Measurements from ENCODE around the gene AKAP7. TPM values are rescaled to one million over a fixed set of nuclear protein-coding genes. Genes with fewer than 3 reads are reported as not detected.

Gene AKAP7
- polyA plus RNA-seq, 3 donors: 2.4 to 4.9 (median 3.4) TPM

DNA sequence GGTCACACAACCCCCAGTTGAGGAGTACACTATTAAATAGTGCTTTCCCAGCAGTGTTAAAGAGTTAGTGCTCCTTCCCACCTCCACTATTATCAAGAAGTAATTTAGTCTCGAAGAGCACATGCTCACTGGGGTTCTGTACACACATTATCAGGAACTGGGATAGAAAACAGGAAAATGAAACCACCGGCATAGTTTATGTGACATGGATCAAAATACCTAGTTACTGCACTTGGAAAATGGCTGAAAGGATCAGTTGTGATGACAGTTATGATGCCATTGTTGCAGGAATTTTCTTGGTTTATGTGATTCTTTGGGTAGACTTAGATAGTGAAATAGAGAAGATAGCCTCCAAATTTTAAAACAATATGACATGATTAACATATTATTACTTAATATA lies 152.9 kb downstream of the AKAP7 start:
- no peak overlapping the region for H3K27ac ChIP-seq (ENCODE audit: low read depth in 1 of 2, low read length in 2 of 2)
- Mint-ChIP-seq H3K4me1 (peaks cover 5% of the 10 kb centered on the region), H3K9me3 (no peaks in the 10 kb centered on the region), H3K4me3 (no peak overlapping the region), H3K27me3 (ENCODE audit: low read depth in 3 of 3) (no peaks in the 10 kb centered on the region), H3K27ac (no peak overlapping the region), H3K36me3 (peaks cover 6 to 9% of the 10 kb centered on the region in 2 donors)
- H3K4me2 ChIP-seq (replicated peaks; ENCODE audit: extremely low read depth, low read length, poor library complexity, severe bottlenecking): no peak overlapping the region
- H3K9me3 ChIP-seq (replicated peaks in 1 of 2; ENCODE audit: control insufficient read depth in 1 of 2, insufficient read depth in 1 of 2, low read length in 2 of 2): no peaks in the 10 kb centered on the region
- no peaks in the 10 kb centered on the region for H3K79me2 ChIP-seq (ENCODE audit: insufficient read depth, low read length)
- no peaks in the 10 kb centered on the region for H3K27me3 ChIP-seq (ENCODE audit: control insufficient read depth in 2 of 2, insufficient read depth in 2 of 2, low read length in 2 of 2)
- no peak overlapping the region for H3K4me3 ChIP-seq (replicated peaks in 1 of 3; ENCODE audit: low read depth in 2 of 3, low read length in 3 of 3)
- no peak overlapping the region for H2AFZ ChIP-seq (ENCODE audit: insufficient read depth, low read depth, low read length, poor library complexity, severe bottlenecking)
- intact Hi-C loops (cut with micrococcal nuclease): no loop called here
- DNase-seq: no peak
- H3K36me3 ChIP-seq (replicated peaks in 1 of 2; ENCODE audit: control insufficient read depth in 1 of 2, insufficient read depth in 2 of 2, low read length in 2 of 2): no peaks in the 10 kb centered on the region
- WGBS (ENCODE audit: insufficient coverage): 60% methylated on average over 1 of the region's 2 CpGs
- H3K4me1 ChIP-seq (ENCODE audit: control insufficient read depth in 1 of 2, insufficient read depth in 2 of 2, low read length in 2 of 2): no peaks in the 10 kb centered on the region
- H4K20me1 ChIP-seq (ENCODE audit: insufficient read depth, low read length): no peaks in the 10 kb centered on the region
- no peak overlapping the region for H3K9ac ChIP-seq (ENCODE audit: insufficient read depth, low read length, poor library complexity, severe bottlenecking)
- TF ChIP-seq, protein P1, sequence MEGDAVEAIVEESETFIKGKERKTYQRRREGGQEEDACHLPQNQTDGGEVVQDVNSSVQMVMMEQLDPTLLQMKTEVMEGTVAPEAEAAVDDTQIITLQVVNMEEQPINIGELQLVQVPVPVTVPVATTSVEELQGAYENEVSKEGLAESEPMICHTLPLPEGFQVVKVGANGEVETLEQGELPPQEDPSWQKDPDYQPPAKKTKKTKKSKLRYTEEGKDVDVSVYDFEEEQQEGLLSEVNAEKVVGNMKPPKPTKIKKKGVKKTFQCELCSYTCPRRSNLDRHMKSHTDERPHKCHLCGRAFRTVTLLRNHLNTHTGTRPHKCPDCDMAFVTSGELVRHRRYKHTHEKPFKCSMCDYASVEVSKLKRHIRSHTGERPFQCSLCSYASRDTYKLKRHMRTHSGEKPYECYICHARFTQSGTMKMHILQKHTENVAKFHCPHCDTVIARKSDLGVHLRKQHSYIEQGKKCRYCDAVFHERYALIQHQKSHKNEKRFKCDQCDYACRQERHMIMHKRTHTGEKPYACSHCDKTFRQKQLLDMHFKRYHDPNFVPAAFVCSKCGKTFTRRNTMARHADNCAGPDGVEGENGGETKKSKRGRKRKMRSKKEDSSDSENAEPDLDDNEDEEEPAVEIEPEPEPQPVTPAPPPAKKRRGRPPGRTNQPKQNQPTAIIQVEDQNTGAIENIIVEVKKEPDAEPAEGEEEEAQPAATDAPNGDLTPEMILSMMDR (IDR thresholded peaks at IDR 0.05): no peak

DNA sequence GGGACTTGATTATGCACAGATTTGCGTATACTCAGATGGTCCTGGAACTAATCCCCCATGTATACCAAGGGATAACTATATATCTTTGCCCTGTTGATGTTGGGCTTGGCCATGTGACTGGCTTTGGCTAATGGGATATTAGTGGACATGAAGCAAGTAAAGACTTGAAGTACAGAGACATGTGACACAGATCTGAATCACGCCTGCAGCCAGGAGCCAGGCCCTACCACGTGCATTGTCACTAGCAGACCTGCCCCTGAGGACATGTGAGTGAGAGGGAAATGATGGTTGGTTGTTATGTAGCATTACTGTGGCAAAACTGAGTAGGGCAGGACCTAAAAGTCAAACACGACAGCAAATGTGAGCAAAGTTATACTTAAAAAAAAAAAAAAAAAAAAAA lies 155.7 kb downstream of the AKAP7 start:
- WGBS (ENCODE audit: insufficient coverage): 90% methylated on average over 2 of the region's 4 CpGs
- Histone ChIP-seq H3K4me3 (replicated peaks in 1 of 3; ENCODE audit: low read depth in 2 of 3, low read length in 3 of 3) (no peak overlapping the region), H3K27ac (ENCODE audit: low read depth in 1 of 2, low read length in 2 of 2) (no peak overlapping the region), H3K9me3 (replicated peaks in 1 of 2; ENCODE audit: control insufficient read depth in 1 of 2, insufficient read depth in 1 of 2, low read length in 2 of 2) (no peaks in the 10 kb centered on the region), H2AFZ (ENCODE audit: insufficient read depth, low read depth, low read length, poor library complexity, severe bottlenecking) (no peak overlapping the region), H3K36me3 (replicated peaks in 1 of 2; ENCODE audit: control insufficient read depth in 1 of 2, insufficient read depth in 2 of 2, low read length in 2 of 2) (no peaks in the 10 kb centered on the region), H3K27me3 (ENCODE audit: control insufficient read depth in 2 of 2, insufficient read depth in 2 of 2, low read length in 2 of 2) (no peaks in the 10 kb centered on the region), H3K4me1 (ENCODE audit: control insufficient read depth in 1 of 2, insufficient read depth in 2 of 2, low read length in 2 of 2) (no peaks in the 10 kb centered on the region), H3K4me2 (replicated peaks; ENCODE audit: extremely low read depth, low read length, poor library complexity, severe bottlenecking) (no peak overlapping the region), H3K79me2 (ENCODE audit: insufficient read depth, low read length) (no peaks in the 10 kb centered on the region), H4K20me1 (ENCODE audit: insufficient read depth, low read length) (no peaks in the 10 kb centered on the region), H3K9ac (ENCODE audit: insufficient read depth, low read length, poor library complexity, severe bottlenecking) (no peak overlapping the region)
- intact Hi-C loops (cut with micrococcal nuclease): no loop called here
- TF ChIP-seq, protein P1 (IDR thresholded peaks at IDR 0.05): no peak
- peaks cover 0 to 2% of the 10 kb centered on the region in 2 donors for H3K36me3 Mint-ChIP-seq
- DNase-seq: no peak
- no peaks in the 10 kb centered on the region for H3K27me3 Mint-ChIP-seq (ENCODE audit: low read depth in 3 of 3)
- H3K9me3 Mint-ChIP-seq: peaks cover 0 to 4% (median 0%) of the 10 kb centered on the region in 7 donors
- H3K27ac Mint-ChIP-seq: no peak overlapping the region
- H3K4me1 Mint-ChIP-seq: peaks cover 5% of the 10 kb centered on the region
- H3K4me3 Mint-ChIP-seq: no peak overlapping the region

Measured in CD14-positive monocyte (primary cell).